MM.1S (cell line): ENCODE results near the gene RSRC2.

Experiments
- DNase-seq: peaks from one replicate; pipeline ENCODE4 v3.0.0-alpha.2; 2015
- H2AFZ ChIP-seq: fragments of 300-600 bp; sonication (generic); 2 replicates; pipeline ENCODE4 v1.6.0; 2016; ENCODE audit warnings: antibody characterized with exemption, low read length
- H3F3A ChIP-seq: fragments of 300-600 bp; sonication (generic); 2 replicates; pipeline ENCODE4 v1.6.1; 2016; ENCODE audit warnings: mild to moderate bottlenecking, antibody characterized with exemption, low read length, moderate library complexity, mixed read lengths; ENCODE audit not compliant: insufficient read depth
- H3K27ac ChIP-seq: fragments of 300-600 bp; sonication (generic); 2 replicates; pipeline ENCODE4 v1.5.1; 2016; ENCODE audit warnings: mild to moderate bottlenecking, low read length
- H3K27me3 ChIP-seq: fragments of 300-600 bp; sonication (generic); replicated peaks from 2 replicates; pipeline ENCODE4 v1.6.0; 2016; ENCODE audit warnings: low read length; ENCODE audit not compliant: insufficient read depth
- H3K36me3 ChIP-seq: fragments of 300-600 bp; sonication (generic); replicated peaks from 2 replicates; pipeline ENCODE4 v1.6.1; 2016; ENCODE audit warnings: mild to moderate bottlenecking, low read length, mixed read lengths; ENCODE audit not compliant: insufficient read depth
- H3K4me1 ChIP-seq: fragments of 300-600 bp; sonication (generic); 2 replicates; pipeline ENCODE4 v1.6.1; 2016; ENCODE audit warnings: low read length, mixed read lengths
- H3K4me2 ChIP-seq: fragments of 300-600 bp; sonication (generic); 2 replicates; pipeline ENCODE4 v1.6.0; 2016; ENCODE audit warnings: low read depth, low read length
- H3K4me3 ChIP-seq: fragments of 300-600 bp; sonication (generic); 2 replicates; pipeline ENCODE4 v1.5.1; 2016; ENCODE audit warnings: low read length, mixed read lengths
- H3K79me2 ChIP-seq: fragments of 300-600 bp; sonication (generic); 2 replicates; pipeline ENCODE4 v1.6.1; 2016; ENCODE audit warnings: mixed run types, low read length, mixed read lengths
- H3K9ac ChIP-seq: fragments of 300-600 bp; sonication (generic); 2 replicates; pipeline ENCODE4 v1.6.1; 2016; ENCODE audit warnings: low read length, mixed read lengths
- H3K9me2 ChIP-seq: fragments of 300-600 bp; sonication (generic); replicated peaks from 2 replicates; pipeline ENCODE4 v1.6.1; 2016; ENCODE audit warnings: mild to moderate bottlenecking, low read length, mixed read lengths; ENCODE audit not compliant: insufficient read depth
- H3K9me3 ChIP-seq: fragments of 300-600 bp; sonication (generic); replicated peaks from 2 replicates; pipeline ENCODE4 v1.6.1; 2016; ENCODE audit warnings: mild to moderate bottlenecking, low read length, mixed read lengths; ENCODE audit not compliant: insufficient read depth
- H4K20me1 ChIP-seq: fragments of 300-600 bp; sonication (generic); 2 replicates; pipeline ENCODE4 v1.6.1; 2016; ENCODE audit warnings: mild to moderate bottlenecking, low read length, moderate library complexity, mixed read lengths; ENCODE audit not compliant: insufficient read depth
- EZH2 ChIP-seq: fragments of 300-600 bp; sonication (generic); optimal IDR thresholded peaks from 2 replicates; pipeline ENCODE3; 2017; ENCODE audit warnings: low read depth, mild to moderate bottlenecking, antibody characterized with exemption, low read length, mixed read lengths
- EZH2phosphoT487 ChIP-seq: fragments of 300-600 bp; sonication (generic); IDR thresholded peaks from 2 replicates; pipeline ENCODE4 v1.6.1; 2018; ENCODE audit warnings: antibody characterized with exemption, low read length
- TF ChIP-seq, protein P1 (sequence below): fragments of 300-600 bp; sonication (generic); IDR thresholded peaks from 2 replicates; pipeline ENCODE4 v1.5.1; 2016; ENCODE audit warnings: antibody characterized with exemption, low read length, mixed read lengths

RSRC2 gene

DNA sequence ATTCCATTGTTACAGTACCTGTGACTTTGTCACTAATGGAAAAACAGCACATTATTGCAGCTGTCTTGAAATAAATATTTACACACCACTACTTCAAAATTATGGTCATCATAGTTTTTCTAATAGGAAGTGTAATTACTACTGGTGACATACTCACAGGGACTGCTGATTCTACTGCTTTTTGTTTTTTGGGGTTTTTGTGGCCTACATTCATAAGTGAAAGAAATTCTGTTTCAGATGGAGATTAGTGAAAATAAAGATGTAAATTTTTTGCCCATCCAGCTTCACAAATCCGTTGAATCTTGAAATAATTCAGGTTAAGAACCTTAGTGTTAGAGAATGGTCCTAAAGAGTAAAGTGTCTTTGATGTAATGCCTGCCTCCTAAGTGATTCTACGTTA, 17.8 kb upstream of the RSRC2 start:
- no peak overlapping the region for H3K4me2 ChIP-seq
- H3F3A ChIP-seq, result no peaks in the 10 kb centered on the region
- peak overlapping the region; percentile 25; the same call in 1 of the 2 replicates for H3K27ac ChIP-seq

DNA sequence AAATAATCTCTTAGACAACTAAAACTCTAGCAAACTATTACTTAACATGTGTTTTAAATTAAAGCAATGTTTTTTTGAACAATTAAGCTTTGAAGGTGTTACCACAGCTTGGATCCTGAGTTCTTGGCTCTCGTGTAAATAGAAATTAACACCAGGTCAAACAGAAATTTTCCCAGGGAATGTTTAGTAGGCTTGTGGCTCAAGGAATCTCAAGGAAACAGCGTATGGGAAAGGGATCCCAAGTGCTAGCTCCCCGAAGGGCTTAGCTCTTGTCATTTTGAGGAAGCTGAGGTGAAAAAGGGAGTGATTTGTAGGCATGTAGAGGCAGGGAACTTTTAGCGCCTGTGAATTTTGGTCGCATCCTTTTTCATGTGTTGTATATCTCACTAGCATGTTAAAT, 11.8 kb upstream of the RSRC2 start:
- H3K27me3 ChIP-seq, result no peaks in the 10 kb centered on the region
- peaks cover 2% of the 10 kb centered on the region for H3K79me2 ChIP-seq
- no peaks in the 10 kb centered on the region for H3K9me2 ChIP-seq
- no peaks in the 10 kb centered on the region for H3F3A ChIP-seq
- no peak overlapping the region for H2AFZ ChIP-seq
- H3K36me3 ChIP-seq, result no peaks in the 10 kb centered on the region
- H3K9me3 ChIP-seq, result no peaks in the 10 kb centered on the region
- no peak for DNase-seq
- no peak overlapping the region for H3K4me3 ChIP-seq
- no peaks in the 10 kb centered on the region for H4K20me1 ChIP-seq
- no peak overlapping the region for H3K4me2 ChIP-seq
- H3K9ac ChIP-seq, result no peak overlapping the region
- no peaks in the 10 kb centered on the region for H3K4me1 ChIP-seq
- TF ChIP-seq, protein P1, sequence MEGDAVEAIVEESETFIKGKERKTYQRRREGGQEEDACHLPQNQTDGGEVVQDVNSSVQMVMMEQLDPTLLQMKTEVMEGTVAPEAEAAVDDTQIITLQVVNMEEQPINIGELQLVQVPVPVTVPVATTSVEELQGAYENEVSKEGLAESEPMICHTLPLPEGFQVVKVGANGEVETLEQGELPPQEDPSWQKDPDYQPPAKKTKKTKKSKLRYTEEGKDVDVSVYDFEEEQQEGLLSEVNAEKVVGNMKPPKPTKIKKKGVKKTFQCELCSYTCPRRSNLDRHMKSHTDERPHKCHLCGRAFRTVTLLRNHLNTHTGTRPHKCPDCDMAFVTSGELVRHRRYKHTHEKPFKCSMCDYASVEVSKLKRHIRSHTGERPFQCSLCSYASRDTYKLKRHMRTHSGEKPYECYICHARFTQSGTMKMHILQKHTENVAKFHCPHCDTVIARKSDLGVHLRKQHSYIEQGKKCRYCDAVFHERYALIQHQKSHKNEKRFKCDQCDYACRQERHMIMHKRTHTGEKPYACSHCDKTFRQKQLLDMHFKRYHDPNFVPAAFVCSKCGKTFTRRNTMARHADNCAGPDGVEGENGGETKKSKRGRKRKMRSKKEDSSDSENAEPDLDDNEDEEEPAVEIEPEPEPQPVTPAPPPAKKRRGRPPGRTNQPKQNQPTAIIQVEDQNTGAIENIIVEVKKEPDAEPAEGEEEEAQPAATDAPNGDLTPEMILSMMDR, result no peak
- TF ChIP-seq EZH2phosphoT487 (no peak), EZH2 (no peak)
- no peak overlapping the region for H3K27ac ChIP-seq

More for the DNA sequence above, 17.8 kb upstream of the RSRC2 start:
- no peak for DNase-seq
- Histone ChIP-seq H3K9me3 (no peaks in the 10 kb centered on the region), H3K4me1 (0 out of 2 replicates have a peak, but pooled peaks cover 8% of the 10 kb centered on the region), H3K4me3 (no peak overlapping the region), H3K9ac (no peak overlapping the region), H2AFZ (no peak overlapping the region), H3K9me2 (no peaks in the 10 kb centered on the region), H3K79me2 (no peaks in the 10 kb centered on the region), H3K27me3 (no peaks in the 10 kb centered on the region), H4K20me1 (no peaks in the 10 kb centered on the region), H3K36me3 (no peaks in the 10 kb centered on the region)
- TF ChIP-seq EZH2, result no peak
- TF ChIP-seq, protein P1, result no peak
- no peak for TF ChIP-seq EZH2phosphoT487

DNA sequence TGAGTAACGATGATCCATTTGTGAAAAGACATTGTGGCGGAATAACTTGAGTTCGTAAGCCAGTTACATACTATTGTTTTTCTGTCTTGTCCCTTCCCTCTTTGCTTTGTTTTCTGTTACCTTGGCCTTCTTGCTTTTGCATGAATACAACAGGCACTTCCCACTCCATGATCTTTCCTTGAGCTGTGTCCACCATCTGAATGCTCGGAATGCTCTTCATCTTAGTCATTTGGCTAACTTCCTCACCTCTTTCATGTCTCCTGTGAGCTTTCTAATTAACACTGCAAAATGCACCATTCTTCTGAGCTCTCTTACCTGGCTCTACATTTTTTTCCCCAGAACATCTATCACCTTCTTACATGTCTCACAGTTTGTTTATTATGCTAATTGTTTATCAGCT, 10.3 kb upstream of the RSRC2 start:
- TF ChIP-seq, protein P1, result no peak
- TF ChIP-seq EZH2 (no peak), EZH2phosphoT487 (no peak)
- Histone ChIP-seq H3K9me3 (no peaks in the 10 kb centered on the region), H3K36me3 (no peaks in the 10 kb centered on the region)

More for the DNA sequence above, 10.3 kb upstream of the RSRC2 start:
- no peaks in the 10 kb centered on the region for H3K9me2 ChIP-seq
- H2AFZ ChIP-seq, result no peak overlapping the region
- no peak overlapping the region for H3K27ac ChIP-seq
- no peak overlapping the region for H3K4me3 ChIP-seq
- no peaks in the 10 kb centered on the region for H3K27me3 ChIP-seq
- no peaks in the 10 kb centered on the region for H4K20me1 ChIP-seq
- no peaks in the 10 kb centered on the region for H3K4me1 ChIP-seq
- H3K4me2 ChIP-seq, result no peak overlapping the region
- peaks cover 8% of the 10 kb centered on the region for H3K79me2 ChIP-seq
- H3K9ac ChIP-seq, result no peak overlapping the region
- DNase-seq, result no peak
- no peaks in the 10 kb centered on the region for H3F3A ChIP-seq
